Nephron progenitor cell (in vitro differentiated cells): ENCODE measurements around the gene RGSL1.

Experiments used
- DNase-seq: peaks from one replicate; pipeline ENCODE4 v3.0.0; 2021
- H3K27ac Mint-ChIP-seq: 2 replicates; pipeline ENCODE4 v1.8.0; 2021; ENCODE audit warnings: mild to moderate bottlenecking, moderate library complexity, mixed read lengths
- H3K27me3 Mint-ChIP-seq: 2 replicates; pipeline ENCODE4 v1.8.0; 2021; ENCODE audit warnings: mild to moderate bottlenecking, low read depth, mixed read lengths; ENCODE audit not compliant: poor library complexity
- H3K36me3 Mint-ChIP-seq: 2 replicates; pipeline ENCODE4 v1.8.0; 2021; ENCODE audit warnings: low read depth, mixed read lengths
- H3K4me1 Mint-ChIP-seq: 2 replicates; pipeline ENCODE4 v1.8.0; 2021; ENCODE audit warnings: mixed read lengths
- H3K4me3 Mint-ChIP-seq: 2 replicates; pipeline ENCODE4 v1.8.0; 2021; ENCODE audit warnings: mild to moderate bottlenecking, moderate library complexity, mixed read lengths
- H3K9me3 Mint-ChIP-seq: 2 replicates; pipeline ENCODE4 v1.8.0; 2021; ENCODE audit warnings: mild to moderate bottlenecking, moderate library complexity, mixed read lengths
- TF ChIP-seq, protein P1 (sequence below): fragments of 200-600 bp; sonication (generic); IDR thresholded peaks from 2 replicates; pipeline ENCODE4 v1.5.0; 2021; ENCODE audit warnings: antibody characterized with exemption

The RGSL1 gene

DNA sequence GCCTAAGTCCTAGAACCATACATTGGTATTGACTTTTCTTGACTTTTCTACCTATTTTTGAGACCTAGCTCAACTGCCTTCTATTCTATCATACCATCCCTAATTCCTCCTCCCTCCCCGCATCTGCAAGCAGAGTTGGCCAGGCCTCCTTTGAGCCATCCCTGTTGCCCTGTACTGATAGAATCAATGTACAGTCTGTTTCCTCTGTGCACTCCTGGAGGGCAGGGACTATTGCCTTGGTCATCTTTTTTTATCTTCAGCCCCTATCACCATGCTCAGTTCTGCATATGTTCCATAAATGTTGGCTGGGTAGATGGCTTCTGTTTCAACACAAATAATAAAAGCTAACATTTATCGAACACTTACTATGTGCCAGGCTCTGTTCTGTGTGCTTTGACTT lies 158.3 kb downstream of the RGSL1 start:
- H3K36me3 Mint-ChIP-seq, result no peaks in the 10 kb centered on the region
- peaks cover 54% of the 10 kb centered on the region for H3K27me3 Mint-ChIP-seq
- H3K9me3 Mint-ChIP-seq, result no peaks in the 10 kb centered on the region
- H3K4me1 Mint-ChIP-seq, result peaks cover 68% of the 10 kb centered on the region
- TF ChIP-seq, protein P1, sequence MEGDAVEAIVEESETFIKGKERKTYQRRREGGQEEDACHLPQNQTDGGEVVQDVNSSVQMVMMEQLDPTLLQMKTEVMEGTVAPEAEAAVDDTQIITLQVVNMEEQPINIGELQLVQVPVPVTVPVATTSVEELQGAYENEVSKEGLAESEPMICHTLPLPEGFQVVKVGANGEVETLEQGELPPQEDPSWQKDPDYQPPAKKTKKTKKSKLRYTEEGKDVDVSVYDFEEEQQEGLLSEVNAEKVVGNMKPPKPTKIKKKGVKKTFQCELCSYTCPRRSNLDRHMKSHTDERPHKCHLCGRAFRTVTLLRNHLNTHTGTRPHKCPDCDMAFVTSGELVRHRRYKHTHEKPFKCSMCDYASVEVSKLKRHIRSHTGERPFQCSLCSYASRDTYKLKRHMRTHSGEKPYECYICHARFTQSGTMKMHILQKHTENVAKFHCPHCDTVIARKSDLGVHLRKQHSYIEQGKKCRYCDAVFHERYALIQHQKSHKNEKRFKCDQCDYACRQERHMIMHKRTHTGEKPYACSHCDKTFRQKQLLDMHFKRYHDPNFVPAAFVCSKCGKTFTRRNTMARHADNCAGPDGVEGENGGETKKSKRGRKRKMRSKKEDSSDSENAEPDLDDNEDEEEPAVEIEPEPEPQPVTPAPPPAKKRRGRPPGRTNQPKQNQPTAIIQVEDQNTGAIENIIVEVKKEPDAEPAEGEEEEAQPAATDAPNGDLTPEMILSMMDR, result no peak
- H3K27ac Mint-ChIP-seq, result no peak overlapping the region
- H3K4me3 Mint-ChIP-seq, result no peak overlapping the region
- DNase-seq, result no peak

DNA sequence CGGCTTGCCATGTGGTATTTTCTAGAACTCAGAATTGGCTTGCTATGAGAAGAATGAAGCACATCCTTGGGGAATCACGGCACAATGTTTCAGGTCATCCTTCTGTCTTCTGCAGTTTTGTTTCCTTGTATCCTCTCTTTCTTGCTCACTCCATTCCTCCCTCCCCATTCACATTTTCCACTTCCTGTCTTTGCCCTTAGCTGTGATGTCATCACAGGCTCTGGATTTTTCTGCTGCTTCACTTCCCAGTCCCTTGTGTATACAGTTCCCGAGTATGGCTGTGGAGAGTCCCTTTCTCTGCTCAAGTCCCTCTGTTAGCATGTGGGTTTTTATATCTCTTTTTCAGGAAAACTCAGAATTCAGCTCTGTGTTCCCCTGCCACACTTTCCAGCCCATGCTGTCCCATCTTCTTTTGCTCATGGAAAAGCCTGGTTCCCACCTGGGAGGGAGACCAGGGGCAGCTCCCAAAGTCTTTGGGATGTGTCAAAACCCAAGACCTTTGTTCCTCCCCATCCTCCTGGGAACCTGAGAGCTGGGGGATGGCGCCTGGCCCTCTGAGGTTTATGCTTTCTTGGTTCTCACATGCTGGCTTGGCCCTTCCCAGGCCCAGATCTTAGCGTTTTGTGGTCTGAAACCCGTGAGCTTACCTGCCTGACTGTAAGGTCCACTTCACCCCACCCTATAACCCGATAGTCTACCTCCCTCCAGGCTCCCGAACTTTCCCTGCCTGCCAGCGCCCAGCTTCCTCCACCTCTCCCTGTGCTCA lies 159.1 kb downstream of the RGSL1 start:
- no peak for DNase-seq
- H3K9me3 Mint-ChIP-seq, result no peaks in the 10 kb centered on the region
- H3K27me3 Mint-ChIP-seq, result peaks cover 56% of the 10 kb centered on the region
- TF ChIP-seq, protein P1, result no peak
- H3K4me1 Mint-ChIP-seq, result peaks cover 76% of the 10 kb centered on the region
- no peaks in the 10 kb centered on the region for H3K36me3 Mint-ChIP-seq
- no peak overlapping the region for H3K27ac Mint-ChIP-seq
- H3K4me3 Mint-ChIP-seq, result no peak overlapping the region
